Stimulated activated CD8-positive, alpha-beta memory T cell treated with anti-CD3 and anti-CD28 coated beads, Interleukin-12 subunit alpha, Interleukin-12 subunit beta, amount 100 ng/mL, for 24 hours (primary cell): Measurements from ENCODE around the gene DCAF11.

Experiments used
- DNase-seq: peaks from one replicate; pipeline ENCODE4 v3.0.0-alpha.2; 2020; ENCODE audit errors: extremely low read depth

Gene DCAF11

GRCh38 chr14:24160850-24161804 is 46.5 kb downstream of the DCAF11 start, which contains the start of gene IRF9:
TSS of gene IRF9 (plus strand) at chr14:24161265. CDS start at chr14:24162145, 880 bp downstream.
- peak; percentile 84 for DNase-seq

GRCh38 chr14:24162093-24162492 is 47.5 kb downstream of the DCAF11 start:
- DNase-seq: no peak

- DNase-seq: no peak
Observed at GRCh38 chr14:24164518-24164991, 50.0 kb downstream of the DCAF11 start.

GRCh38 chr14:24165785-24166184 is 51.2 kb downstream of the DCAF11 start:
- DNase-seq: no peak

GRCh38 chr14:24167469-24168114 is 53.0 kb downstream of the DCAF11 start:
- DNase-seq: no peak

- peak; percentile 41 for DNase-seq
Observed at GRCh38 chr14:24171422-24172260, 57.1 kb downstream of the DCAF11 start, which contains the start of gene REC8. TSS of gene REC8 (plus strand) at chr14:24172080. CDS start at chr14:24172553, 473 bp downstream.

- DNase-seq: no peak
Observed at GRCh38 chr14:24172261-24172860, 57.8 kb downstream of the DCAF11 start.

- DNase-seq: no peak
Observed at GRCh38 chr14:24172871-24173281, 58.3 kb downstream of the DCAF11 start.
